HepG2 (cell line): Measurements from ENCODE around the gene UBE4A. TPM values are rescaled to one million over a fixed set of nuclear protein-coding genes. Genes with fewer than 3 reads are reported as not detected.
A peak's percentile ranks its signal among the peaks of the same experiment; 100 is the strongest.

Source experiments
- ATF5 ChIP-seq: sonication (generic); formaldehyde crosslinking; IDR thresholded peaks from 2 replicates; pipeline ENCODE4 v1.4.0; 2020; ENCODE audit warnings: mild to moderate bottlenecking, low read depth, missing genetic modification reagents
- CEBPB ChIP-seq: IDR thresholded peaks from 2 replicates; pipeline ENCODE4 v1.6.1; 2011; ENCODE audit warnings: low read depth, low read length, improper control_type of control experiment, borderline replicate concordance
- CEBPG ChIP-seq: IDR thresholded peaks from 2 replicates; pipeline ENCODE4 v1.6.1; 2016
- CEBPZ ChIP-seq: IDR thresholded peaks from 2 replicates; pipeline ENCODE4 v1.6.1; 2012; ENCODE audit warnings: low read length, improper control_type of control experiment
- DMAP1 ChIP-seq: IDR thresholded peaks from 2 replicates; pipeline ENCODE4 v1.6.1; 2016
- ELF4 ChIP-seq: sonication (generic); formaldehyde crosslinking; IDR thresholded peaks from 2 replicates; pipeline ENCODE4 v1.5.0; 2020; ENCODE audit warnings: missing genetic modification reagents, mild to moderate bottlenecking, moderate library complexity, borderline replicate concordance
- KDM5A ChIP-seq: fragments of 200-600 bp; sonication (generic); IDR thresholded peaks from 2 replicates; pipeline ENCODE4 v1.7.0; 2018; ENCODE audit warnings: antibody characterized with exemption, mild to moderate bottlenecking, low read length, borderline replicate concordance
- YY1 ChIP-seq: IDR thresholded peaks from 2 replicates; pipeline ENCODE4 v1.6.1; 2011; ENCODE audit warnings: low read length, low read depth, moderate library complexity, mild to moderate bottlenecking; ENCODE audit not compliant: insufficient read depth, insufficient replicate concordance
- ZEB1 ChIP-seq: IDR thresholded peaks from 2 replicates; pipeline ENCODE4 v1.6.1; 2012; ENCODE audit warnings: mild to moderate bottlenecking, low read depth, inconsistent platforms; ENCODE audit not compliant: insufficient replicate concordance
- ZNF326 ChIP-seq: sonication (generic); formaldehyde crosslinking; IDR thresholded peaks from 2 replicates; pipeline ENCODE4 v1.4.0; 2020; ENCODE audit warnings: missing genetic modification reagents, borderline replicate concordance
- ZNF547 ChIP-seq: sonication (generic); formaldehyde crosslinking; IDR thresholded peaks from 2 replicates; pipeline ENCODE4 v1.5.1; 2020; ENCODE audit warnings: mild to moderate bottlenecking, missing genetic modification reagents
- ZNF597 ChIP-seq: sonication (generic); formaldehyde crosslinking; IDR thresholded peaks from 2 replicates; pipeline ENCODE4 v1.5.0; 2020; ENCODE audit warnings: missing genetic modification reagents
- polyA plus RNA-seq, 8 experiments: library from polyadenylated mRNA; depleted of rRNA in 3 of 8; stranded (reverse) in 7 of 8; unstranded in 1 of 8; fragments of >200 nt; fragmentation: Illumina TruSeq in 4 of 8; extraction: Trizol in 4 of 8; gene quantifications; 2 replicates each; pipeline versions ENCODE4 v1.2.1 to v1.2.3, GENCODE V29; 2011 to 2016; ENCODE audit warnings: low read depth in 4 of 8, missing spikeins in 1 of 8, mixed read lengths in 1 of 8; ENCODE audit not compliant: insufficient read depth in 1 of 8
- total RNA-seq, 5 experiments: library from RNA; depleted of rRNA; stranded (reverse); fragments of >200 nt; fragmentation: Illumina TruSeq; extraction: Trizol; gene quantifications; 2 replicates each; pipeline ENCODE4 v1.2.3, GENCODE V29; 2016; ENCODE audit warnings: low read depth in 1 of 5

Gene UBE4A
- total and polyA plus RNA-seq, 2 of the 13 experiments (the other 11 are each of a cell fraction or from before 2014, with no cell fraction given): 15.1 to 32.7 TPM

GRCh38 chr11:118401880-118402590, 42.6 kb downstream of the UBE4A start (continued):
- no peak for TF ChIP-seq CEBPZ
- TF ChIP-seq YY1: no peak
- TF ChIP-seq ELF4 (CRISPR knock-in tag): peak; percentile 66; the same call in 1 of the 2 replicates
- peak; percentile 50 for TF ChIP-seq CEBPG
- peak; percentile 85 for TF ChIP-seq CEBPB
- 0 out of 2 replicates have a peak, but pooled peaks have one; percentile 1 for TF ChIP-seq ZNF547 (CRISPR knock-in tag)
- 0 out of 2 replicates have a peak, but pooled peaks have one; percentile 87 for TF ChIP-seq KDM5A
- no peak for TF ChIP-seq ZNF597 (CRISPR knock-in tag)
- TF ChIP-seq ZEB1: no peak
- TF ChIP-seq ZNF326 (CRISPR knock-in tag): no peak
- TF ChIP-seq DMAP1 (CRISPR knock-in tag): 0 out of 2 replicates have a peak, but pooled peaks have one; percentile 7
- no peak for TF ChIP-seq ATF5 (CRISPR knock-in tag)
